Body of pancreas (tissue), 4 donors: ENCODE measurements around the gene GDF7. TPM values are rescaled to one million over a fixed set of nuclear protein-coding genes. Genes with fewer than 3 reads are reported as not detected.
A peak's percentile ranks its signal among the peaks of the same experiment; 100 is the strongest.

Experiments used
- ATAC-seq: fragments of 150-250 bp; one replicate; pipeline ENCODE4 v1.9.1; 2016
- DNase-seq, 4 donors: peaks; one replicate each; pipeline ENCODE4 v3.0.0-alpha.2; 2019
- H3K27ac ChIP-seq, 4 donors: fragments of 200-600 bp; sonication (generic); 1 replicate in 3 of 4; 2 replicates in 1 of 4; pipeline versions ENCODE4 v1.5.1 to v1.6.1; 2016 to 2019; ENCODE audit warnings: mild to moderate bottlenecking in 1 of 4, mixed read lengths in 1 of 4, moderate library complexity in 1 of 4
- H3K27me3 ChIP-seq, 2 donors: fragments of 200-600 bp; sonication (generic); one replicate each; pipeline ENCODE4 v1.6.0; 2016; ENCODE audit warnings: mild to moderate bottlenecking in 1 of 2
- H3K36me3 ChIP-seq, 2 donors: fragments of 200-600 bp; sonication (generic); replicated peaks in 1 of 2; 2 replicates each; pipeline ENCODE4 v1.5.1; 2016; ENCODE audit warnings: low read depth in 2 of 2; ENCODE audit not compliant: insufficient read depth in 1 of 2
- H3K4me1 ChIP-seq: fragments of 200-600 bp; sonication (generic); one replicate; pipeline ENCODE4 v1.6.0; 2016
- H3K4me3 ChIP-seq, 2 donors: fragments of 200-600 bp; sonication (generic); 1 replicate in 1 of 2; 2 replicates in 1 of 2; pipeline ENCODE4 v1.5.1; 2016 to 2019
- H3K9me3 ChIP-seq, 3 donors: fragments of 200-600 bp; sonication (generic); 1 replicate in 2 of 3; 2 replicates in 1 of 3; pipeline ENCODE4 v1.5.1; 2016
- CTCF ChIP-seq, 7 experiments: fragments of 450-650 bp in 4 of 7; fragments of 200-600 bp in 3 of 7; sonication (generic) in 3 of 7; IDR thresholded peaks; one replicate each; pipeline ENCODE4 v1.5.1; 2016 to 2019; ENCODE audit warnings: antibody characterized with exemption in 7 of 7
- POLR2A ChIP-seq, 3 donors: fragments of 450-650 bp; IDR thresholded peaks; one replicate each; pipeline ENCODE4 v1.6.1; 2016; ENCODE audit warnings: antibody characterized with exemption in 3 of 3, mild to moderate bottlenecking in 2 of 3
- WGBS, 2 donors: methylation state at CpG; one replicate each; pipeline ENCODE4 v1.1.5; 2017; 5-methylcytosine and 5-hydroxymethylcytosine counted together
- intact Hi-C: fragments of 100-400 bp; cut with DNase I; formaldehyde crosslinking; loops from one replicate; pipeline ENCODE4 v1.15.1; 2023
- total RNA-seq, 2 donors: library from RNA; depleted of rRNA; stranded (reverse); fragments of >200 nt; gene quantifications; one replicate each; pipeline ENCODE4 v1.1.0, GENCODE V29; 2016

Gene GDF7
- total RNA-seq, 2 donors from 2014 or later = 2.0 to 7.3 TPM

GRCh38 chr2:20648206-20648605 is 18.7 kb upstream of the GDF7 start:
- TF ChIP-seq POLR2A (IDR thresholded peaks at IDR 0.05) (no peak), CTCF (IDR thresholded peaks at IDR 0.05) (no peak)
- H3K4me1 ChIP-seq = peaks cover 26% of the 10 kb centered on the region
- no peak for DNase-seq
- intact Hi-C loops = no loop called here
- WGBS, 2 donors = 93% methylated on average over 4 of the region's 4 CpGs
- no peak overlapping the region for H3K27ac ChIP-seq
- no peaks in the 10 kb centered on the region for H3K27me3 ChIP-seq
- no peaks in the 10 kb centered on the region for H3K36me3 ChIP-seq
- ATAC-seq = no peak
- H3K9me3 ChIP-seq = no peaks in the 10 kb centered on the region
- no peak overlapping the region for H3K4me3 ChIP-seq

DNA sequence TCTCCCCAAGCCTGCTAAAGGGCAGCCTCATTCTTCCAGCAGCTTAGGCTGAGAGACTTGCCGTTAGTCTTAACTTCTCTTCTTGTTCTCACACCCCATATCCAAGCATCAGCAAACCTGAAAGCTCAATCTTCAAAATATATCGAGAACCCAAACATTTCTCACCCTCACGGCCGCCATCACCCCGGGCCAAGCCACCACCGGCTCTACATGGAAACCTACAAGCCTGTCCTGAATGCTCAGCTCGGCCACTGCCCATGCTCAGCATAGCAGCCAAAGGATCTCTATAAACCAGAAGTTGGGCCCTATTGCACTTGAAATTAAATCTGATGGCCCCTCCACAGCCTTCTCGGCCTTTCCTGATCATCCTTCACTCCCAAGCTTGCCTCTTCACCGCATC is 18.1 kb upstream of the GDF7 start:
- Histone ChIP-seq H3K4me1 (peaks cover 26% of the 10 kb centered on the region), H3K27me3 (no peaks in the 10 kb centered on the region), H3K36me3 (no peaks in the 10 kb centered on the region), H3K4me3 (no peak overlapping the region), H3K9me3 (no peaks in the 10 kb centered on the region), H3K27ac (no peak overlapping the region)
- intact Hi-C loops = no loop called here
- ATAC-seq (no peak), DNase-seq (no peak)
- WGBS, 2 donors = 95 to 96% methylated on average over 9 of the region's 9 CpGs
- TF ChIP-seq POLR2A (IDR thresholded peaks at IDR 0.05) (no peak), CTCF (IDR thresholded peaks at IDR 0.05) (no peak)

GRCh38 chr2:20649576-20649975 is 17.4 kb upstream of the GDF7 start:
- intact Hi-C loops = no loop called here
- Histone ChIP-seq H3K9me3 (no peaks in the 10 kb centered on the region), H3K4me1 (peaks cover 26% of the 10 kb centered on the region), H3K27me3 (no peaks in the 10 kb centered on the region), H3K27ac (no peak overlapping the region), H3K36me3 (no peaks in the 10 kb centered on the region), H3K4me3 (no peak overlapping the region)
- TF ChIP-seq CTCF (IDR thresholded peaks at IDR 0.05) (no peak), POLR2A (IDR thresholded peaks at IDR 0.05) (no peak)
- 79 to 81% methylated on average over 7 to 11 of the region's 11 CpGs for WGBS, 2 donors
- ATAC-seq (no peak), DNase-seq (no peak)

DNA sequence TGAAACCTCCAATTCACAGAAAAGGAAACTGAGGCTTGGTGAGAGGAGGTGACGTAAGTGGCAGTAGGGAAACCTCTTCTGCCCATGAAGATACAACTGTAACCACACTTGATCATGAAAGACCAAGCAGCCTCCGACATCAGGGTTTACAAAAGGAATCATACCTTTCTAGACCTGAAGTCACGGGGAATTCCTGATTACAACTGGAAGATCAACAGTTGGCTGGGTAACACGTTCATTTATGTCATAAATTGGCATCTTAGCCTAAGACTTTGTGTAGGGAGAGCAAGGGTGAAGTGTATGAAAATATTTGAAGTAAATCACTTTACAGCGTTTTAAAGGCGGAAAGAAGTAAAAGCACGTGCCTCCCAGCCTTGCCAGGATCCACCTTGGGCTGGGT is 17.0 kb upstream of the GDF7 start:
- H3K27me3 ChIP-seq = no peaks in the 10 kb centered on the region
- no peak for TF ChIP-seq POLR2A (IDR thresholded peaks at IDR 0.05)
- TF ChIP-seq CTCF (IDR thresholded peaks at IDR 0.05) = no peak
- peak overlapping the region in 2 of 4 donors; percentile 85 to 89 for H3K27ac ChIP-seq
- H3K9me3 ChIP-seq = no peaks in the 10 kb centered on the region
- H3K4me1 ChIP-seq = peaks cover 26% of the 10 kb centered on the region
- intact Hi-C loops = no loop called here
- DNase-seq (no peak), ATAC-seq (no peak)
- no peaks in the 10 kb centered on the region for H3K36me3 ChIP-seq
- 36 to 40% methylated on average over 7 of the region's 7 CpGs for WGBS, 2 donors
- H3K4me3 ChIP-seq = peak overlapping the region; percentile 31 to 90

DNA sequence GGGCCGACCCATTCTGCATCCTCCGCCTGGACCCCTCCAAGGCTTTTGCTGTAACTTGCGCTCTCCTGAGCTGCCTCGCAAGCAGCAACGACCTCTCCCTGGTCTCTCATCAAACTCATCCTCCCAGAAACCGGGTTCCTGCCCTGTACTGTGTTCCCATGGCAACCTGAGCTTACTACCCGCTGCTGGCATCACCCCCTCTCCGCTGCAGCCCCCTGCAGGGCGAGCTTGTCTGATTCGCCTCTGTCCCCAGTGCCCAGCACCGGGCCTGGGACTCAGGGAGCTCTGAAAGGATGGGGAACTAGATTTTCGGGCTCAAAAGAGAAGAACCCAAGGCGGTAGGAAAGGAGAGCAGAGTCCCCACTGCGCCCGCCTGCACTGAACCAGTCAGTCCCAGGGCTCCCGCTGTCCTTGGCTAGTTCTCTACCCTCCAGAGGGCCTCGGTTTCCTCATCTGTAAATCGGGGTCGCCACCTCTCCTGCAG is 16.5 kb upstream of the GDF7 start:
- peak in 2 of 4 donors; percentile 44 to 49 for DNase-seq
- ATAC-seq = peak; percentile 11
- H3K4me1 ChIP-seq = peaks cover 26% of the 10 kb centered on the region
- no peaks in the 10 kb centered on the region for H3K27me3 ChIP-seq
- H3K4me3 ChIP-seq = peak overlapping the region; percentile 31 to 90
- TF ChIP-seq POLR2A (IDR thresholded peaks at IDR 0.05) = no peak
- TF ChIP-seq CTCF (IDR thresholded peaks at IDR 0.05) = no peak
- no peaks in the 10 kb centered on the region for H3K36me3 ChIP-seq
- H3K9me3 ChIP-seq = no peaks in the 10 kb centered on the region
- WGBS, 2 donors = 8 to 11% methylated on average over 15 to 19 of the region's 19 CpGs
- peak overlapping the region; percentile 83 to 91 (median 87) for H3K27ac ChIP-seq
- intact Hi-C loops = no loop called here
